ENCODE data around the gene AKNA.
A peak's percentile ranks its signal among the peaks of the same experiment; 100 is the strongest.

AKNA gene

GRCh38 chr9:114339130-114339908 lies 48.5 kb downstream of the AKNA start:
- peak; percentile 84 for TF ChIP-seq CTCF (IDR thresholded peaks at IDR 0.05)

GRCh38 chr9:114338187-114338586 lies 49.6 kb downstream of the AKNA start:
- no peak for TF ChIP-seq CTCF (IDR thresholded peaks at IDR 0.05)

GRCh38 chr9:114336699-114337395 lies 50.9 kb downstream of the AKNA start:
- TF ChIP-seq CTCF (IDR thresholded peaks at IDR 0.05): no peak

- no peak for TF ChIP-seq CTCF (IDR thresholded peaks at IDR 0.05)
Measured at GRCh38 chr9:114336157-114336556, 51.6 kb downstream of the AKNA start.

GRCh38 chr9:114335745-114336144 lies 52.0 kb downstream of the AKNA start:
- TF ChIP-seq CTCF (IDR thresholded peaks at IDR 0.05): no peak

- no peak for TF ChIP-seq CTCF (IDR thresholded peaks at IDR 0.05)
Measured at GRCh38 chr9:114334490-114334889, 53.3 kb downstream of the AKNA start.

GRCh38 chr9:114330636-114331035 lies 57.1 kb downstream of the AKNA start:
- TF ChIP-seq CTCF (IDR thresholded peaks at IDR 0.05): no peak

All from LNCAP (cell line).